Measurements from ENCODE around the gene CASP14.
"Not testable (repeated sequence)": the region's sequence is repeated elsewhere in the genome, so short reads cannot be mapped to it uniquely, and the experiment has no call there.

Gene CASP14

GRCh38 chr19:15048885-15049541 lies at the start of gene CASP14:
Gene CASP14, plus strand, starts transcription at chr19:15049480. Its CDS starts 2,772 bp downstream, at chr19:15052252.
- no peak for DNase-seq

- no peak for DNase-seq
Observed at GRCh38 chr19:15008308-15008707, 41.0 kb upstream of the CASP14 start.

GRCh38 chr19:15010501-15011300 lies 38.6 kb upstream of the CASP14 start:
- DNase-seq: no peak

GRCh38 chr19:15014579-15014978 lies 34.7 kb upstream of the CASP14 start:
- no peak for DNase-seq

GRCh38 chr19:15015946-15016542 lies 33.2 kb upstream of the CASP14 start:
- no peak for DNase-seq

GRCh38 chr19:15018836-15019235 lies 30.4 kb upstream of the CASP14 start:
- DNase-seq: not testable (repeated sequence)

GRCh38 chr19:15021286-15022007 lies 27.8 kb upstream of the CASP14 start:
- DNase-seq: no peak

- DNase-seq: no peak
Observed at GRCh38 chr19:15022752-15023151, 26.5 kb upstream of the CASP14 start.

- no peak for DNase-seq
Observed at GRCh38 chr19:15025217-15025616, 24.1 kb upstream of the CASP14 start.

- no peak for DNase-seq
Observed at GRCh38 chr19:15028490-15028889, 20.8 kb upstream of the CASP14 start.

- DNase-seq: no peak
Observed at GRCh38 chr19:15031675-15032074, 17.6 kb upstream of the CASP14 start.

- DNase-seq: no peak
Observed at GRCh38 chr19:15035795-15036311, 13.4 kb upstream of the CASP14 start.

- no peak for DNase-seq
Observed at GRCh38 chr19:15037586-15037985, 11.7 kb upstream of the CASP14 start.

- no peak for DNase-seq
Observed at GRCh38 chr19:15038294-15038693, 11.0 kb upstream of the CASP14 start.

GRCh38 chr19:15042003-15042402 lies 7.3 kb upstream of the CASP14 start:
- no peak for DNase-seq

GRCh38 chr19:15042826-15043225 lies 6.5 kb upstream of the CASP14 start:
- DNase-seq: no peak

GRCh38 chr19:15045506-15045905 lies 3.8 kb upstream of the CASP14 start:
- DNase-seq: no peak

- DNase-seq: no peak
Observed at GRCh38 chr19:15047680-15048079, 1.6 kb upstream of the CASP14 start.

- no peak for DNase-seq
Observed at GRCh38 chr19:15048128-15048527, 1.2 kb upstream of the CASP14 start.

- no peak for DNase-seq
Observed at GRCh38 chr19:15050639-15051038, 1.4 kb downstream of the CASP14 start.

- no peak for DNase-seq
Observed at GRCh38 chr19:15062036-15062435, 12.8 kb downstream of the CASP14 start.

GRCh38 chr19:15070386-15070785 lies 21.1 kb downstream of the CASP14 start:
- not testable (repeated sequence) for DNase-seq
